RWPE2 (cell line): Measurements from ENCODE around the gene RER1.

Experiments
- ATAC-seq: fragments of 200-7000 bp; cut with Tn5 transposase; 3 replicates; pipeline ENCODE4 v1.9.1; 2021; ENCODE audit warnings: low read depth
- DNase-seq: peaks from one replicate; pipeline ENCODE4 v3.0.0-alpha.2; 2020; ENCODE audit warnings: low spot score
- H3K27ac ChIP-seq: fragments of 450-650 bp; 2 replicates; pipeline ENCODE4 v1.5.1; 2017; ENCODE audit warnings: mild to moderate bottlenecking; ENCODE audit not compliant: poor library complexity, severe bottlenecking
- H3K27me3 ChIP-seq: fragments of 250-450 bp; sonication (Bioruptor Pico); 2 replicates; pipeline ENCODE4 v1.5.1; 2021; ENCODE audit warnings: mild to moderate bottlenecking, moderate library complexity; ENCODE audit not compliant: insufficient read depth, poor library complexity, severe bottlenecking
- H3K36me3 ChIP-seq: fragments of 250-450 bp; sonication (Bioruptor Pico); 2 replicates; pipeline ENCODE4 v1.5.1; 2020; ENCODE audit warnings: low read depth, mild to moderate bottlenecking, moderate library complexity
- H3K4me1 ChIP-seq: fragments of 250-450 bp; sonication (Bioruptor Pico); 2 replicates; pipeline ENCODE4 v1.5.1; 2021; ENCODE audit warnings: mild to moderate bottlenecking, moderate library complexity; ENCODE audit not compliant: insufficient read depth, poor library complexity, severe bottlenecking
- H3K4me3 ChIP-seq: fragments of 250-450 bp; sonication (Bioruptor Pico); 2 replicates; pipeline ENCODE4 v1.5.1; 2021; ENCODE audit warnings: mild to moderate bottlenecking, moderate library complexity; ENCODE audit not compliant: severe bottlenecking
- H3K9me3 ChIP-seq: fragments of 250-450 bp; sonication (Bioruptor Pico); 2 replicates; pipeline ENCODE4 v1.5.1; 2021; ENCODE audit warnings: mild to moderate bottlenecking, moderate library complexity; ENCODE audit not compliant: severe bottlenecking
- TF ChIP-seq, protein P1 (sequence below): fragments of 450-650 bp; IDR thresholded peaks from one replicate; pipeline ENCODE4 v1.5.1; 2017; ENCODE audit warnings: mild to moderate bottlenecking, moderate library complexity; ENCODE audit not compliant: poor library complexity, severe bottlenecking

RER1 gene, protein sequence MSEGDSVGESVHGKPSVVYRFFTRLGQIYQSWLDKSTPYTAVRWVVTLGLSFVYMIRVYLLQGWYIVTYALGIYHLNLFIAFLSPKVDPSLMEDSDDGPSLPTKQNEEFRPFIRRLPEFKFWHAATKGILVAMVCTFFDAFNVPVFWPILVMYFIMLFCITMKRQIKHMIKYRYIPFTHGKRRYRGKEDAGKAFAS

DNA sequence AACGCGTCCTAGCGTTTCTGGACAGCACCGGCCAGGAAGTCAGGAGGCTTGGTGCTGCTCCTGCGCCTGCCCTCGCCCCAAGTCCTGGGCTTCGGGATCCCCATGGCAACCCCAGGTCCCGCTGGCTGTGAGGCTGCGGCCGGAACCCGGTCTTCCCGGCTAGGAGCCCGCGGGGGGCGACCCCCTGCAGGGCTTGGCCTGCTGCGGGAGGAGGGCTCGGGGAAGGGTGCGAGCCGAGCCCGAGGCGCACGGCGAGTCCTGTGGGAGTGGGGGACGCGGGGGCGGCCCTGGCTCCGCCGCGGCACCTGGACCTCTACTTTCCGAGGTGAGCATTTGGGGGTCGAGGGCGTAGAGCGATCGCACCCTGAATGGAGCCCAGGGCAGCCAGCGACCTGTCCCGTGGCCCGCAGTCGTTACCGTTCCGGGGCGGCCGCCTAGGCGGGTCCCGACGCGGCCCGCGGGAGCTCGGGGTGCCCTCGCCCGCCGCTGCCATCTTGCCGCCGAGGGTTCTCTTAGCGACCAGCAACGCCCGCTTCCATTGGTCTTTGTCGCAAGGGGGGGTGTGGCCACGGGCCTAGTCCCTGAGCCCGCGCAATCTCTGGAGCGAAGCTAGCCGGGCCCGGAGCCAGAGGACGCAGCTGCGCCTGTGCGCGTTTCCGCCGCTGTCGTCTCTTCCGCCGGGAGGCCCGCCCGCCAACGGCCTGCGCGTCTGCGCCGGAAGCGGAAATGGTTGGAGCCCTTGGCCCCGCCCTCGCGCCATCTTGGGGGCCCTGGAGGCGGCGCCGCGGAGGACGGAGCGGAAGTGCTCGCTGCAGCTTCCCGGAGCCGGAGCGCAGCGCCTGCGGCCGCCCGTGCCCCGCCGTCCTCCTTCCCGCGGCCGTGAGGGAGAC lies at the start of gene RER1, which contains the start of gene MORN1:
RER1 (plus strand) TSS at position 801 of the 890 bp plus-strand sequence. CDS start 3,950 bp downstream, outside the sequence.
MORN1 (minus strand) TSS at position 514 of the 890 bp plus-strand sequence; CDS start at position 493, 21 bp downstream.
- Histone ChIP-seq H3K27ac (peak within 1 kb of the TSS; percentile 47), H3K4me3 (peak within 1 kb of the TSS; percentile 68), H3K27me3 (no peaks in the 10 kb centered on the region), H3K36me3 (peaks cover 29% of the 10 kb centered on the region), H3K9me3 (no peaks in the 10 kb centered on the region), H3K4me1 (no peaks in the 10 kb centered on the region)
- DNase-seq (peak; percentile 99), ATAC-seq (peak; percentile 94)
- TF ChIP-seq, protein P1, sequence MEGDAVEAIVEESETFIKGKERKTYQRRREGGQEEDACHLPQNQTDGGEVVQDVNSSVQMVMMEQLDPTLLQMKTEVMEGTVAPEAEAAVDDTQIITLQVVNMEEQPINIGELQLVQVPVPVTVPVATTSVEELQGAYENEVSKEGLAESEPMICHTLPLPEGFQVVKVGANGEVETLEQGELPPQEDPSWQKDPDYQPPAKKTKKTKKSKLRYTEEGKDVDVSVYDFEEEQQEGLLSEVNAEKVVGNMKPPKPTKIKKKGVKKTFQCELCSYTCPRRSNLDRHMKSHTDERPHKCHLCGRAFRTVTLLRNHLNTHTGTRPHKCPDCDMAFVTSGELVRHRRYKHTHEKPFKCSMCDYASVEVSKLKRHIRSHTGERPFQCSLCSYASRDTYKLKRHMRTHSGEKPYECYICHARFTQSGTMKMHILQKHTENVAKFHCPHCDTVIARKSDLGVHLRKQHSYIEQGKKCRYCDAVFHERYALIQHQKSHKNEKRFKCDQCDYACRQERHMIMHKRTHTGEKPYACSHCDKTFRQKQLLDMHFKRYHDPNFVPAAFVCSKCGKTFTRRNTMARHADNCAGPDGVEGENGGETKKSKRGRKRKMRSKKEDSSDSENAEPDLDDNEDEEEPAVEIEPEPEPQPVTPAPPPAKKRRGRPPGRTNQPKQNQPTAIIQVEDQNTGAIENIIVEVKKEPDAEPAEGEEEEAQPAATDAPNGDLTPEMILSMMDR = no peak

- Histone ChIP-seq H3K27me3 (no peaks in the 10 kb centered on the region), H3K27ac (no peak overlapping the region), H3K4me1 (peaks cover 5% of the 10 kb centered on the region), H3K36me3 (no peaks in the 10 kb centered on the region), H3K4me3 (no peak overlapping the region), H3K9me3 (no peaks in the 10 kb centered on the region)
- TF ChIP-seq, protein P1 = no peak
- DNase-seq (peak; percentile 54), ATAC-seq (no peak)
Measured at GRCh38 chr1:2342384-2343022, 49.1 kb upstream of the RER1 start.

- Histone ChIP-seq H3K9me3 (no peaks in the 10 kb centered on the region), H3K36me3 (no peaks in the 10 kb centered on the region), H3K4me3 (no peak overlapping the region), H3K27ac (no peak overlapping the region), H3K4me1 (peaks cover 5% of the 10 kb centered on the region), H3K27me3 (no peaks in the 10 kb centered on the region)
- TF ChIP-seq, protein P1 = no peak
- ATAC-seq (no peak), DNase-seq (peak; percentile 50)
Measured at GRCh38 chr1:2343023-2343935, 48.4 kb upstream of the RER1 start.

GRCh38 chr1:2344121-2344681 lies 47.4 kb upstream of the RER1 start:
- H3K27me3 ChIP-seq = no peaks in the 10 kb centered on the region
- H3K4me1 ChIP-seq = peaks cover 5% of the 10 kb centered on the region
- TF ChIP-seq, protein P1 = no peak
- H3K36me3 ChIP-seq = no peaks in the 10 kb centered on the region
- DNase-seq (peak; percentile 87), ATAC-seq (peak; percentile 79)
- H3K4me3 ChIP-seq = no peak overlapping the region
- H3K27ac ChIP-seq = no peak overlapping the region
- no peaks in the 10 kb centered on the region for H3K9me3 ChIP-seq
